SH-SY5Y (cell line): ENCODE data around the gene DENND6B.

Source experiments
- GATA2 ChIP-seq: IDR thresholded peaks from 2 replicates; pipeline ENCODE4 v1.6.1; 2011; ENCODE audit warnings: mild to moderate bottlenecking, low read depth, low read length
- GATA3 ChIP-seq: IDR thresholded peaks from 2 replicates; pipeline ENCODE4 v1.6.1; 2011; ENCODE audit warnings: low read depth, mild to moderate bottlenecking, low read length, moderate library complexity

DNA sequence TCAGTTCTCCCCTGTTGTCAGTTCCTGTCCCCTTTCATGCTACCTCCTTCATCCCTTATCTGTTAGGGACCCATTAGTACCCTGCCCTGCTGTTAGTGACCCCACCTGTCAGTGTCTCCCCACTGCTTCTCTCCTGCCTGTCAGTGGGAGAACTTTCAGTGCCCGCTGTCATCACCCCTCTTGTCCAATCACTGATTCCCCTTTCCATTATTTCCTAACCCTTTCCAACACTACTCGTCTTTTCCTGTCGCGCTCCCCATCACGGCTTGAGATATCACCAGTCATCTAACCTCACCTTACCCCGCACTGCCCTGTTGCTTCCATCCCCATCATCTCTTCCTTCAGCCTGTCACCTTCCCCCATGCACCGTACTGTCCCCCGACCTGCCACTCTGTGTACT, 20.3 kb upstream of the DENND6B start:
- TF ChIP-seq GATA3, result no peak
- no peak for TF ChIP-seq GATA2
